ENCODE results near the gene RANBP3. TPM values are rescaled to one million over a fixed set of nuclear protein-coding genes. Genes with fewer than 3 reads are reported as not detected.
"Not testable (repeated sequence)": the region's sequence is repeated elsewhere in the genome, so short reads cannot be mapped to it uniquely, and the experiment has no call there.

The RANBP3 gene
- total RNA-seq, 3 donors from 2014 or later (not counting 1 experiment from before 2014, with no cell fraction given) = 73.9 to 95.2 (median 89.7) TPM

DNA sequence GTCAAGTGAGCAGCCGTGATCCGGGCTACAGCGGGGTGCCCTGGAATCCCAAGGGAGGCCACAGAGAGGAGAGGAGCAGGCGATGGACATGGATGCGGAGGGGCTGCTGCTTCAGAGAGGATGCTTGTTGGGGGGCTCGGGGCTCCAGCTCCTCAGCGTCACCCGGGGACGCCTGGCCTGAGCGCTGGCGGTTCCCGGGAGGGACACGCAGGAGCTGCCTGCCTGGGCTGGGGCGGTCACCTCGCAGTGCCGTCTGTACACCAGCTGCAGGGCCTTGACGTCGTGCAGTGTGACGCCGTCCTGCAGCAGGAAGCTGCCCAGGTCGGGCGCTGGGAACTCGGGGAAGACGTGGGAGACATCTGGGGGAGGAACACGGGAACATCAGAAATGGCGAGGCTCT lies 29.9 kb upstream of the RANBP3 start:
- Histone ChIP-seq H3K4me3 (ENCODE audit: low read length) (no peak overlapping the region), H3K27ac (ENCODE audit: low read length) (no peak overlapping the region), H3K4me1 (ENCODE audit: control insufficient read depth, insufficient read depth, low read length) (no peaks in the 10 kb centered on the region), H3K27me3 (ENCODE audit: control insufficient read depth, insufficient read depth, low read length) (no peaks in the 10 kb centered on the region), H3K9me3 (ENCODE audit: control insufficient read depth, insufficient read depth, low read length) (no peaks in the 10 kb centered on the region), H3K36me3 (ENCODE audit: control insufficient read depth, insufficient read depth, low read length) (no peaks in the 10 kb centered on the region)
- TF ChIP-seq, protein P1, sequence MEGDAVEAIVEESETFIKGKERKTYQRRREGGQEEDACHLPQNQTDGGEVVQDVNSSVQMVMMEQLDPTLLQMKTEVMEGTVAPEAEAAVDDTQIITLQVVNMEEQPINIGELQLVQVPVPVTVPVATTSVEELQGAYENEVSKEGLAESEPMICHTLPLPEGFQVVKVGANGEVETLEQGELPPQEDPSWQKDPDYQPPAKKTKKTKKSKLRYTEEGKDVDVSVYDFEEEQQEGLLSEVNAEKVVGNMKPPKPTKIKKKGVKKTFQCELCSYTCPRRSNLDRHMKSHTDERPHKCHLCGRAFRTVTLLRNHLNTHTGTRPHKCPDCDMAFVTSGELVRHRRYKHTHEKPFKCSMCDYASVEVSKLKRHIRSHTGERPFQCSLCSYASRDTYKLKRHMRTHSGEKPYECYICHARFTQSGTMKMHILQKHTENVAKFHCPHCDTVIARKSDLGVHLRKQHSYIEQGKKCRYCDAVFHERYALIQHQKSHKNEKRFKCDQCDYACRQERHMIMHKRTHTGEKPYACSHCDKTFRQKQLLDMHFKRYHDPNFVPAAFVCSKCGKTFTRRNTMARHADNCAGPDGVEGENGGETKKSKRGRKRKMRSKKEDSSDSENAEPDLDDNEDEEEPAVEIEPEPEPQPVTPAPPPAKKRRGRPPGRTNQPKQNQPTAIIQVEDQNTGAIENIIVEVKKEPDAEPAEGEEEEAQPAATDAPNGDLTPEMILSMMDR (IDR thresholded peaks at IDR 0.05) = no peak
- no peak overlapping the region for H3K4me3 Mint-ChIP-seq
- H3K27me3 Mint-ChIP-seq (ENCODE audit: low read depth in 2 of 2) = no peaks in the 10 kb centered on the region
- DNase-seq (no peak), ATAC-seq (no peak)
- intact Hi-C loops (cut with micrococcal nuclease) = no loop called here
- no peaks in the 10 kb centered on the region for H3K36me3 Mint-ChIP-seq
- no peaks in the 10 kb centered on the region for H3K9me3 Mint-ChIP-seq
- no peak overlapping the region for H3K27ac Mint-ChIP-seq
- H3K4me1 Mint-ChIP-seq = peaks cover 0 to 5% of the 10 kb centered on the region in 2 donors
- 94% methylated on average over 26 of the region's 26 CpGs for WGBS (ENCODE audit: insufficient coverage)

GRCh38 chr19:6006896-6007295 lies 29.0 kb upstream of the RANBP3 start:
- ATAC-seq = no peak
- no peaks in the 10 kb centered on the region for H3K36me3 Mint-ChIP-seq

GRCh38 chr19:6006070-6006446 lies 28.1 kb upstream of the RANBP3 start:
- H3K4me3 Mint-ChIP-seq; DNase-seq; H3K27ac ChIP-seq (ENCODE audit: low read length); H3K9me3 ChIP-seq (ENCODE audit: control insufficient read depth, insufficient read depth, low read length); H3K36me3 ChIP-seq (ENCODE audit: control insufficient read depth, insufficient read depth, low read length); H3K27me3 Mint-ChIP-seq (ENCODE audit: low read depth in 2 of 2); H3K9me3 Mint-ChIP-seq; ATAC-seq; H3K4me1 ChIP-seq (ENCODE audit: control insufficient read depth, insufficient read depth, low read length); H3K36me3 Mint-ChIP-seq; H3K27ac Mint-ChIP-seq; intact Hi-C loops (cut with micrococcal nuclease); H3K4me1 Mint-ChIP-seq; H3K27me3 ChIP-seq (ENCODE audit: control insufficient read depth, insufficient read depth, low read length); H3K4me3 ChIP-seq (ENCODE audit: low read length): not testable (repeated sequence)
- WGBS (ENCODE audit: insufficient coverage) = 92% methylated on average over 7 of the region's 7 CpGs

More at GRCh38 chr19:6006896-6007295, 29.0 kb upstream of the RANBP3 start:
- Histone ChIP-seq H3K27me3 (ENCODE audit: control insufficient read depth, insufficient read depth, low read length) (no peaks in the 10 kb centered on the region), H3K4me3 (ENCODE audit: low read length) (no peak overlapping the region), H3K4me1 (ENCODE audit: control insufficient read depth, insufficient read depth, low read length) (no peaks in the 10 kb centered on the region), H3K27ac (ENCODE audit: low read length) (no peak overlapping the region), H3K36me3 (ENCODE audit: control insufficient read depth, insufficient read depth, low read length) (no peaks in the 10 kb centered on the region), H3K9me3 (ENCODE audit: control insufficient read depth, insufficient read depth, low read length) (no peaks in the 10 kb centered on the region)
- DNase-seq = no peak
- Mint-ChIP-seq H3K9me3 (no peaks in the 10 kb centered on the region), H3K27me3 (ENCODE audit: low read depth in 2 of 2) (no peaks in the 10 kb centered on the region), H3K4me3 (no peak overlapping the region), H3K4me1 (peaks cover 0 to 5% of the 10 kb centered on the region in 2 donors), H3K27ac (no peak overlapping the region)
- TF ChIP-seq, protein P1 (IDR thresholded peaks at IDR 0.05) = no peak
- WGBS (ENCODE audit: insufficient coverage) = 94% methylated on average over 20 of the region's 20 CpGs
- intact Hi-C loops (cut with micrococcal nuclease) = no loop called here

- TF ChIP-seq, protein P1 (IDR thresholded peaks at IDR 0.05) = no peak
- Mint-ChIP-seq H3K27ac (no peak overlapping the region), H3K27me3 (ENCODE audit: low read depth in 2 of 2) (no peaks in the 10 kb centered on the region), H3K9me3 (no peaks in the 10 kb centered on the region), H3K4me3 (no peak overlapping the region), H3K36me3 (no peaks in the 10 kb centered on the region), H3K4me1 (peaks cover 0 to 5% of the 10 kb centered on the region in 2 donors)
- no peak overlapping the region for H3K27ac ChIP-seq (ENCODE audit: low read length)
- H3K27me3 ChIP-seq (ENCODE audit: control insufficient read depth, insufficient read depth, low read length) = no peaks in the 10 kb centered on the region
- WGBS (ENCODE audit: insufficient coverage) = 91% methylated on average over 17 of the region's 18 CpGs
- intact Hi-C loops (cut with micrococcal nuclease) = no loop called here
- H3K4me3 ChIP-seq (ENCODE audit: low read length) = no peak overlapping the region
- ATAC-seq = no peak
- H3K9me3 ChIP-seq (ENCODE audit: control insufficient read depth, insufficient read depth, low read length) = no peaks in the 10 kb centered on the region
- H3K36me3 ChIP-seq (ENCODE audit: control insufficient read depth, insufficient read depth, low read length) = no peaks in the 10 kb centered on the region
- no peaks in the 10 kb centered on the region for H3K4me1 ChIP-seq (ENCODE audit: control insufficient read depth, insufficient read depth, low read length)
- no peak for DNase-seq
These were observed 27.6 kb upstream of the RANBP3 start for GRCh38 chr19:6005321-6006069.

All from natural killer cell (primary cell).